GM19239 (cell line): ENCODE results near the gene COG6.
A peak's percentile ranks its signal among the peaks of the same experiment; 100 is the strongest.

Source experiments
- DNase-seq: peaks from one replicate; pipeline ENCODE4 v3.0.0; 2011; ENCODE audit warnings: low spot score; ENCODE audit not compliant: insufficient read length
- FAIRE-seq: peaks from 2 replicates; lab custom pipeline; 2011; peaks lifted over from hg19 to GRCh38; lab: Jason Lieb, UNC

The COG6 gene

GRCh38 chr13:39766464-39767158 lies 111.1 kb downstream of the COG6 start:
- FAIRE-seq (no peak), DNase-seq (no peak)

DNA sequence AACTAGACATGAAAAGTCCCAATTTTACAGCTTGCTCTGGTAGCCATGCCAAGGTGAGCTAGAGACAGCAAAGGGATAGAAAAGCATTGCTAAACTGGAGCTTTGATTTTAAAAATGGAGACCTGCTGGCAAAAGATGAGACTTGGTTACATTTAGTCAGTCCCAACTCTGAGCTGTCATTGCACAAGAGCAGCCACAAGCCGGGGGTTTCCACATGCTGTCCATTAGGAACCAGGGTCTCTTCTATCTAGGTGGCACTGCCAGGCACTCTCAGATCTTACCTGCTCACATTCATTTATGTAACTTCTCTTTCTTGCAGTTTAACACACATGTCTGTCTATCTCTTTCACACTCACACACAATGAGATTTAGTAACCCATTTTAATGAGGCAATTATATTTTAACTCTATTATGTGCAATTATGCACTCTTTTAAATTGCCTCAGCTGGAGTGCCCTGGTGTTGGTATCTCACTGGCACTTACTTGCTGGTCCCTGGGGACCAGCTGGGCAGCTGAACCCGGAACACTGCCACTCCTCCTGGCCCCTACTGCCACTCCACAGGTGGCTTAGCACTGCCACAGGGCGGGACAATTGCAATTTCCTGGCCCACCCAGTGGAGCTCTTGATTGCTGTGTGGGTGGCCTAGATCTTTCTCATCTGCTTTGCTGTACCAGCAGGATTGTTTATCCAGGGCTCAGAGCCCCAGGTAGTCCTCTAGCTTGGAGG lies 112.5 kb downstream of the COG6 start:
- no peak for FAIRE-seq
- DNase-seq = no peak

DNA sequence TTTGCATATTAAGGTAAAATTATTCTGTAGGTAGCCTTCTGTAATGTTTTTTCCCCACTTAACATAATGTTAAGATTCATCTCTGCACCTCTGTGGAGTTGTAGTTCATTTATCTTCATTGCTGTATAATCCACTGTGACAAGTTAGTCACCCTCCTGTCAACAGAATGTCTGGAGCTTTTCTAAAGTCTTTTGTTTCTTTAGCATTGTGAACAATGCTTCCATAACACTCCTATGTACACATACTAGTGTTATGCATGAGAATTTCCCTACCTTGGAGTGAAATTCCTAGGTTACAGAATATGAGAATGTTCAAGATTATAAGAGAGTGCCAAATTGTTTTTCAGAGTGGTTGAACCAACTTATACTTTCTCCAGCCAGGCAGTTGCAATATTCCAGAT lies 113.5 kb downstream of the COG6 start:
- no peak for DNase-seq
- no peak for FAIRE-seq

- FAIRE-seq (no peak), DNase-seq (no peak)
Observed at GRCh38 chr13:39770221-39771090, 115.0 kb downstream of the COG6 start.

- DNase-seq (no peak), FAIRE-seq (no peak)
Observed at GRCh38 chr13:39773833-39774232, 118.4 kb downstream of the COG6 start.

GRCh38 chr13:39776439-39776838 lies 121.0 kb downstream of the COG6 start:
- FAIRE-seq = no peak
- no peak for DNase-seq

- no peak for DNase-seq
- no peak for FAIRE-seq
Observed at GRCh38 chr13:39777021-39777420, 121.6 kb downstream of the COG6 start.

DNA sequence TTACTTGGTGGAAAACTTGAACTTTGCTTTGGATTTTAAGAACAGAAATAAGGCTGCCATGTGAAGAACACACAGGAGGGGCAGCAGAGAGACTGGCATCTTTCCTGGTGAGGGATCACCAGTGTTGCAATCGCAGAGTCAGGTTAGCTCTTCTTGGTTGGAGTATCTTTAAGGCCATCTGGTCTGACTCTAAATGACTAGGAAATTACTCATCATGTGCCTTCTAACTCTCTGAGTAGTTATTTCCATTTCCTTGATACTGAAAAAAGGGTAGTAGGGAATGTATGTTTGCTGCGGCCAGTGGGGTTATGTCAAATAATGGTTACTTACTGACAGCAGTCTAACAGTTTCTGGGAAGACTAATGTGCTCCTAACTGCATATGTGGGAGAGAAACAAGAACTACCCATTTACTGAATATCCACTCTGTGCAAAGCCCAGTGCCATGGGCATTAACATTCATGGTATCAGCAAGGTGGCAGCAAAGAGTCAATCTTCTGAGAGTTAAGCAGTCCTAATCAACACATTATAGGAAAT lies 122.1 kb downstream of the COG6 start:
- peak; percentile 42 for FAIRE-seq
- no peak for DNase-seq

- DNase-seq = no peak
Observed at GRCh38 chr13:39779337-39780265, 124.1 kb downstream of the COG6 start.

DNA sequence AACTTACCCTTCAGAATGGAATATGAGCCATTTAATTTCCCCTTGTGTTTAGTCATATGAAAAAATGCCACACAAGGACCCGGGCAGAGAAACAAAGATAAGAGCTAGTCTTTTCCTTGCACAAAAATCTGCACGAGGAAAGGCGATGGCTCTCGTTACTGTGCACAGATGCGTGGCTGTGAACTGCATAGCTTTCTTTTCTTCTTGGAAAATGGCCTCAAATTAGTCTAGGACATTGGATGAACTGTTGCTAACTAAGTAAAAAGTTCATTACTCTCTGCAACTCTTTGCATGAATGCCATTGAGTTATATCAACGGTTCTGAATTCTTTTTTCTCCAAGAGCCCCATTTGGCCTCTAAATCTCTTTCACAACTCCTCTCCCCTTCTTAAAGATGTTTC lies 125.2 kb downstream of the COG6 start:
- no peak for FAIRE-seq
- DNase-seq = no peak

More at GRCh38 chr13:39779337-39780265, 124.1 kb downstream of the COG6 start:
- FAIRE-seq = peak; percentile 45

DNA sequence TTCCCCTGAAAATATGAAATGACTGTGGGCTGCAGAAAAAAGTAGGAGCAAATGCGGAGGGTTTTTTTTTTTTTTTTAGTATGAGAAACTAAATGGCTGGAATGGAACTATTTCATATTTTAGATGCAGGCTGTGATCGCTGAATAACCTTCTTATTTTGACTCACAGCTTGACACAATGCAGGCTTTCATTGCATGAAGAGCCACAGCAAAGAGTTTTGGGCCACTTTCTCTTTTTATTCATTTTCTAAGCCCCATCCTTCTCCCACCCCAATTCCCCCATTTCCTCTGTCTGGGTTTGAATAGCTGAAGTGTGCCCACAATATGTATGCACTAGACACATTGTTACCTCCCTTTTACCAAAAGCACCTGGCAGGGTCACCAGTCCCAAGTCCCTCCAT lies 125.9 kb downstream of the COG6 start:
- no peak for FAIRE-seq
- no peak for DNase-seq

GRCh38 chr13:39783051-39783450 lies 127.6 kb downstream of the COG6 start:
- DNase-seq (no peak), FAIRE-seq (no peak)

- DNase-seq (no peak), FAIRE-seq (no peak)
Observed at GRCh38 chr13:39784347-39784746, 128.9 kb downstream of the COG6 start.

GRCh38 chr13:39786091-39786490 lies 130.6 kb downstream of the COG6 start:
- no peak for DNase-seq
- FAIRE-seq = no peak

DNA sequence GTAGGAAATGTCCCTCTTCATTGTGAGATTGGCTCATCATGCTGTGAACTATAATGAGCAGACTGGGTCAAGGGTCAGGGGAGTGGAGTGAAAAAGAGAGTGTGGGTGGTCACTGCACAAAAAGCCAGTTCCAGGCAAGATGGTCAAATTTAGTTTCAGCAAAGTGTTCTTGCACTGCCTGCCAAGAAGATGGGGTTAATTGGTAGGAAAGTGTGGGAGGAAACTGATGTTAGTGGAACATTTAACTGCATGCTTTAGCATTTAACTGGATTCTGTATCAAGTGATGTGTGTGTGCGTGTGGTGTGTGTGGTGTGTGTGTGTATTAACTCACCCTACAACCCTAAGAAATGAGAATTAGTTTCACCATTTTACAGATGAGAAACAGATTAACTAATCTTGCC lies 131.6 kb downstream of the COG6 start:
- DNase-seq (no peak), FAIRE-seq (no peak)

DNA sequence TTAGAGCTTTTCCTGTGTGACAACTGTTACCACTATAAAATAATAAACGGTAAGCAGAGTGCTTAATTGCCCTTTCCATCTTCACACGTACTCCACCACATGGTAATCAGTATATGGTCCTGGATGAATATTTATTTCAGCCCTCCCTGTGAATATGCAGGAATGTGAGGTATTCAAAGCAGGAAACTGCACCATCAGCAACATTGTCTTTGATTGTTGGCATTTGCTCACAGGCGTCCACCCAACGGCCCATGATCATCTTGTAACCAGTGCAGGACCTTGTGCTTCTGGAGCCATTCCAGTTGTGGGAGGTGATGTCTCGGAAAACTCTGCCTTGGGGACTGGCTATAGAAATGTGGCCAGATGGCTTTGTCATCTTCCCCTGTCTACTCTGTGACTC lies 132.6 kb downstream of the COG6 start:
- no peak for DNase-seq
- no peak for FAIRE-seq

DNA sequence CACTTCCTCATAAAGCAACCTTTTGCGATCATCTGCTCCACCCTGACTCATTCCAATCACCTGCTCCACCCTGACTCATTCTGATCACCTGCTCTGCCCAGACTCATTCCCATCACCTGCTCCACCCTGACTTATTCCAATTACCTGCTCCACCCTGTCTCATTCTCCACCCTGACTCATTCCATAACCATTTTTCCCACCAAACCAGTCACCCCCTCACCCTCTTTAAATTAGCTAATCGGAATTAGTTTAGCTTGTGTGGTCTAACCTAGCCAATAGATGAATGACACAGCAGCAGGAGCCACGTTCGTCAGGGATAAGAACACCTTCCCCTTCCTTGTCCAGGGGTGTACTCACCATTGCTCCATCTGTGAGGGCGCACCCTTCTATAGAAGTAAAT lies 134.0 kb downstream of the COG6 start:
- no peak for FAIRE-seq

More for the DNA sequence above, 134.0 kb downstream of the COG6 start:
- no peak for DNase-seq
